Natural killer cell treated with Interleukin-12 subunit alpha and Interleukin-12 subunit beta and Interleukin-15 and Interleukin-18, amount 100 ng/mL, for 72 hours (primary cell): Measurements from ENCODE around the gene SSX3. TPM values are rescaled to one million over a fixed set of nuclear protein-coding genes. Genes with fewer than 3 reads are reported as not detected.

Experiments used
- total RNA-seq, 2 donors: library from RNA; stranded (reverse); gene quantifications; one replicate each; pipeline ENCODE4 v1.2.3, GENCODE V29; 2022

The SSX3 gene
- total RNA-seq, 2 donors from 2014 or later, result not detected

Other genes starting within 250 kb of the SSX3 start
- gene SPACA5B, start 226.1 kb downstream of the SSX3 start, total RNA-seq, result not detected
- not detected for gene SSX5, start 159.9 kb downstream of the SSX3 start, total RNA-seq
- not detected for gene SSX1, start 101.3 kb downstream of the SSX3 start, total RNA-seq
- not detected for gene SSX4, start 26.8 kb upstream of the SSX3 start, total RNA-seq
- gene SSX4B, start 55.3 kb upstream of the SSX3 start, total RNA-seq, result not detected
- 100 to 1,000 TPM in 1 of 2 donors, 10 to 100 TPM in 1; 70.7 to 156 TPM for gene SLC38A5, start 113.6 kb upstream of the SSX3 start, total RNA-seq
- 100 to 1,000 TPM in 1 of 2 donors, 10 to 100 TPM in 1; 83.8 to 120 TPM for gene FTSJ1, start 119.5 kb upstream of the SSX3 start, total RNA-seq
- 10 to 100 TPM; 25.9 to 31.0 TPM for gene PORCN, start 152.3 kb upstream of the SSX3 start, total RNA-seq
- gene EBP, start 165.1 kb upstream of the SSX3 start, total RNA-seq, result 100 to 1,000 TPM; 380 to 399 TPM
- 10 to 100 TPM; 31.8 to 37.0 TPM for gene TBC1D25, start 183.0 kb upstream of the SSX3 start, total RNA-seq
- gene RBM3, start 217.8 kb upstream of the SSX3 start, total RNA-seq, result 100 to 1,000 TPM; 329 to 362 TPM
- 10 to 100 TPM; 39.7 to 64.7 TPM for gene WDR13, start 240.8 kb upstream of the SSX3 start, total RNA-seq